Fibroblast of lung (primary cell): Measurements from ENCODE around the gene RMND1. TPM values are rescaled to one million over a fixed set of nuclear protein-coding genes. Genes with fewer than 3 reads are reported as not detected.

Experiments
- DNase-seq, 2 donors: peaks; one replicate each; pipeline versions ENCODE4 v3.0.0 to v3.0.0-alpha.2; 2010; ENCODE audit warnings: low read depth in 2 of 2
- H2AFZ ChIP-seq: 2 replicates; pipeline ENCODE4 v1.5.1; 2012; ENCODE audit warnings: low read length, control low read depth, inconsistent platforms
- H3K27ac ChIP-seq: 2 replicates; pipeline ENCODE4 v1.5.1; 2011; ENCODE audit warnings: low read length, control low read depth; ENCODE audit not compliant: insufficient read depth
- H3K27me3 ChIP-seq: 2 replicates; pipeline ENCODE4 v1.5.1; 2011; ENCODE audit warnings: mild to moderate bottlenecking, low read length; ENCODE audit not compliant: control insufficient read depth, insufficient read depth
- H3K36me3 ChIP-seq: 2 replicates; pipeline ENCODE4 v1.5.1; 2011; ENCODE audit warnings: low read length; ENCODE audit not compliant: control insufficient read depth, insufficient read depth
- H3K4me1 ChIP-seq: 2 replicates; pipeline ENCODE4 v1.5.1; 2011; ENCODE audit warnings: low read length; ENCODE audit not compliant: control insufficient read depth, insufficient read depth; ENCODE audit errors: extremely low read depth
- H3K4me2 ChIP-seq: 2 replicates; pipeline ENCODE4 v1.5.1; 2011; ENCODE audit warnings: low read length, control low read depth; ENCODE audit not compliant: insufficient read depth; ENCODE audit errors: extremely low read depth
- H3K4me3 ChIP-seq, 4 experiments: fragments of 200-600 bp in 1 of 4; sonication (generic) in 1 of 4; replicated peaks in 1 of 4; 2 replicates each; pipeline ENCODE4 v1.5.1; 2011 to 2016; ENCODE audit warnings: low read length in 4 of 4, low read depth in 3 of 4, mild to moderate bottlenecking in 3 of 4, control low read depth in 2 of 4, inconsistent platforms in 1 of 4, mixed read lengths in 1 of 4; ENCODE audit not compliant: insufficient read depth in 1 of 4; ENCODE audit errors: control extremely low read depth in 1 of 4
- H3K79me2 ChIP-seq: 2 replicates; pipeline ENCODE4 v1.5.1; 2012; ENCODE audit warnings: mild to moderate bottlenecking, low read length, inconsistent platforms; ENCODE audit not compliant: control insufficient read depth, insufficient read depth
- H3K9ac ChIP-seq: 2 replicates; pipeline ENCODE4 v1.5.1; 2011; ENCODE audit warnings: mild to moderate bottlenecking, low read length, control low read depth; ENCODE audit not compliant: insufficient read depth
- H3K9me3 ChIP-seq: 2 replicates; pipeline ENCODE4 v1.5.1; 2012; ENCODE audit warnings: low read depth, low read length; ENCODE audit not compliant: control insufficient read depth, insufficient read depth
- H4K20me1 ChIP-seq: 2 replicates; pipeline ENCODE4 v1.5.1; 2011; ENCODE audit warnings: low read length; ENCODE audit not compliant: control insufficient read depth, insufficient read depth; ENCODE audit errors: extremely low read depth
- EZH2 ChIP-seq: IDR thresholded peaks from 2 replicates; pipeline ENCODE4 v1.5.1; 2012; ENCODE audit warnings: low read length, control low read depth, mild to moderate bottlenecking; ENCODE audit errors: missing control alignments
- polyA plus RNA-seq, 2 donors: library from polyadenylated mRNA; depleted of rRNA in 1 of 2; stranded (reverse) in 1 of 2; unstranded in 1 of 2; fragments of >200 nt; gene quantifications; 2 replicates each; pipeline ENCODE4 v1.2.1, GENCODE V29; 2011 to 2012; ENCODE audit warnings: missing spikeins in 1 of 2
- total RNA-seq: library from RNA; depleted of rRNA; stranded (reverse); fragments of >200 nt; gene quantifications from 2 replicates; pipeline ENCODE4 v1.2.1, GENCODE V29; 2014
- TF ChIP-seq, protein P1 (sequence below), 2 donors: IDR thresholded peaks in 1 of 2; conservative IDR thresholded peaks in 1 of 2; 1 replicate in 1 of 2; 2 replicates in 1 of 2; pipeline ENCODE4 v1.5.1; 2011 to 2012; ENCODE audit warnings: low read length in 2 of 2, control low read depth in 1 of 2, inconsistent platforms in 1 of 2, low read depth in 1 of 2, mild to moderate bottlenecking in 1 of 2

RMND1 gene
- total and polyA plus RNA-seq, 2 donors (not counting 1 experiment from before 2014, with no cell fraction given) = 21.5 to 58.3 TPM

DNA sequence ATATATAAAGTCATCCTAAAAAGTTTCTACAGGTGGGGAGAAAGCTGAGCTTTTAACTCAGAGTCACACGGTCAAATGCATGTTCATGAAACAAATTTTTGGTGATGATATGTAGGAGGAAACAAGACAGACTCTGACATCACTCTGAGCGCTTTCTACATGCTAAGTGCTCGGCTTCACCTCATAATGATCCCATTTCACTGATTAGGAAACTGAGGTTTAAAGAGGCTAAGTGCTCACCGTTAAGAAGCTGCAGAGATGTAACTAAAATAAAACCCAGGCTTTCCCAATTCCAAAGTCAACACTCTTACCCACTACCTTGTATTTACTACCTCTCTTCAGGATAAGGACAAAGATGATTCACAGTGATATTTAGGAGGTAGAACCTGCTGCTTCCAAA is 4.7 kb downstream of the RMND1 start:
- Histone ChIP-seq H3K79me2 (peaks cover 42% of the 10 kb centered on the region), H3K36me3 (no peaks in the 10 kb centered on the region), H3K27me3 (no peaks in the 10 kb centered on the region), H2AFZ (no peak overlapping the region), H4K20me1 (no peaks in the 10 kb centered on the region), H3K27ac (no peak overlapping the region), H3K9me3 (no peaks in the 10 kb centered on the region), H3K4me2 (no peak overlapping the region), H3K4me3 (no peak overlapping the region), H3K9ac (no peak overlapping the region), H3K4me1 (peaks cover 9% of the 10 kb centered on the region)
- DNase-seq = no peak
- TF ChIP-seq, protein P1, sequence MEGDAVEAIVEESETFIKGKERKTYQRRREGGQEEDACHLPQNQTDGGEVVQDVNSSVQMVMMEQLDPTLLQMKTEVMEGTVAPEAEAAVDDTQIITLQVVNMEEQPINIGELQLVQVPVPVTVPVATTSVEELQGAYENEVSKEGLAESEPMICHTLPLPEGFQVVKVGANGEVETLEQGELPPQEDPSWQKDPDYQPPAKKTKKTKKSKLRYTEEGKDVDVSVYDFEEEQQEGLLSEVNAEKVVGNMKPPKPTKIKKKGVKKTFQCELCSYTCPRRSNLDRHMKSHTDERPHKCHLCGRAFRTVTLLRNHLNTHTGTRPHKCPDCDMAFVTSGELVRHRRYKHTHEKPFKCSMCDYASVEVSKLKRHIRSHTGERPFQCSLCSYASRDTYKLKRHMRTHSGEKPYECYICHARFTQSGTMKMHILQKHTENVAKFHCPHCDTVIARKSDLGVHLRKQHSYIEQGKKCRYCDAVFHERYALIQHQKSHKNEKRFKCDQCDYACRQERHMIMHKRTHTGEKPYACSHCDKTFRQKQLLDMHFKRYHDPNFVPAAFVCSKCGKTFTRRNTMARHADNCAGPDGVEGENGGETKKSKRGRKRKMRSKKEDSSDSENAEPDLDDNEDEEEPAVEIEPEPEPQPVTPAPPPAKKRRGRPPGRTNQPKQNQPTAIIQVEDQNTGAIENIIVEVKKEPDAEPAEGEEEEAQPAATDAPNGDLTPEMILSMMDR (conservative IDR thresholded peaks at IDR 0.05 in 1 of 2, IDR thresholded peaks at IDR 0.05 in 1 of 2; ENCODE audit: low read depth in 1 of 2, low read length in 2 of 2) = no peak
- TF ChIP-seq EZH2 = no peak

DNA sequence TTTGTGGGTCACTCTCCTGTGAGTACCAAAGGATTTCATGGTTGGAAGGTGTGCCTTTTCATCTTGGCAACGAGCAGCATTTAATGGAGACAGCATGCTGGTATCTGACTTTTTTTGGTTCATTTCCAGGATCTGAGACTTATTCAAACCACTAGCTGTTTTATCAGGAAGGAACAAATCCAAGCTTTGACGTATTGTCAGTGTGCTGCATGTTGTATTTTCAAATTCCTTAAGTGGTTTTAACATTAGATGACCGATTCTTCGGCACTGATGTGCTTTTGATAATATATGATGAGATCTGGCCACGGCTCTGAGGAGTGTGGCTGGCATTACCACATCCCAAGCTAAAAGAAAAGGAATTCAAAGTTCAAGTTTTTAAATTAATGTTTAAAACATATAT is 6.4 kb downstream of the RMND1 start:
- Histone ChIP-seq H3K9ac (no peak overlapping the region), H3K36me3 (no peaks in the 10 kb centered on the region), H3K27ac (peak overlapping the region; percentile 65), H3K79me2 (peaks cover 38% of the 10 kb centered on the region), H3K4me3 (peak overlapping the region in 1 of 4 experiments; percentile 13), H3K4me2 (no peak overlapping the region), H3K4me1 (peaks cover 9% of the 10 kb centered on the region), H3K9me3 (no peaks in the 10 kb centered on the region), H3K27me3 (no peaks in the 10 kb centered on the region), H2AFZ (no peak overlapping the region), H4K20me1 (no peaks in the 10 kb centered on the region)
- no peak for TF ChIP-seq EZH2
- TF ChIP-seq, protein P1 (conservative IDR thresholded peaks at IDR 0.05 in 1 of 2, IDR thresholded peaks at IDR 0.05 in 1 of 2; ENCODE audit: low read depth in 1 of 2, low read length in 2 of 2) = no peak
- peak; percentile 58 to 97 for DNase-seq

DNA sequence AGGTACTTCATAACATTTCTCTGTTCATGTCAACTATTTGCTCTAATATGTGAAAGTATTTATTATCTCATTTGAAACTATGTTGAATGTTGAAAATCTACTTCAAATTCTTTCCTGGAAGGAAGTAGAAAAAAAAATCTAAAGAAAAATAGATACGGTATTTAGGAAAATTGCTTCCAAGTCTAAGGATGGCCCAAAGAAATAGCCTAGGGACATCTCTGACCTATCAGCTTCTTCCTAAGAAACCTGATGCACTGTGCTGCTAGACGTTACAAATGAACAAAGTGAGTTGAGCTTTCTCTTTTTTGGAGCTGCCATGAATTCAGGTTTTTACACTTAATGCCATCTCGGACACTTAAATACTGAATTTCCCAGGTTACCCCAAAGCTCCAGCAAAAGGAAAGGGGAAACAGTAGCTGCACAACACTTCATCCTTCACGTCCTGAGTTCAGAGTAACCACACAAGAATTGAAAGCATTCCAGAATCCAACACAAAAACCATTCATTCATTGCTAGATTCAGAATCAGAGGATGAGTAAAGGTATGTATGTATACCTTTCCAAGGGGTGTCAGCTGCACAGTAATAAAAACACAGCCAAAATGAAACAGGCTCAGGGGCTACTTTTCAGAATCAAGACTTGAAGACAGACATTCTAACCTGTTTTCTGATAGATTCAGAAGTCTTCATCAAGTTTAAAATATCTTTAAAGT is 7.9 kb downstream of the RMND1 start:
- Histone ChIP-seq H4K20me1 (no peaks in the 10 kb centered on the region), H3K4me2 (no peak overlapping the region)
- TF ChIP-seq EZH2 = no peak
- TF ChIP-seq, protein P1 (conservative IDR thresholded peaks at IDR 0.05 in 1 of 2, IDR thresholded peaks at IDR 0.05 in 1 of 2; ENCODE audit: low read depth in 1 of 2, low read length in 2 of 2) = no peak

More for the DNA sequence above, 7.9 kb downstream of the RMND1 start:
- Histone ChIP-seq H3K27me3 (no peaks in the 10 kb centered on the region), H3K9me3 (no peaks in the 10 kb centered on the region), H3K36me3 (no peaks in the 10 kb centered on the region), H3K9ac (no peak overlapping the region), H2AFZ (no peak overlapping the region), H3K4me1 (peaks cover 9% of the 10 kb centered on the region), H3K4me3 (no peak overlapping the region), H3K27ac (no peak overlapping the region), H3K79me2 (peaks cover 36% of the 10 kb centered on the region)
- peak in 1 of 2 donors; percentile 23 for DNase-seq
